HG03439 (cell line): Measurements from ENCODE around the gene STPG4.

Experiments
- ATAC-seq: cut with Tn5 transposase; IDR thresholded peaks from one replicate; pipeline ENCODE4 v1.9.1; 2021; ENCODE audit warnings: mild to moderate bottlenecking, moderate library complexity; ENCODE audit not compliant: unreplicated experiment

STPG4 gene

GRCh38 chr2:47073217-47073616 is 81.9 kb downstream of the STPG4 start:
- ATAC-seq: no peak

- no peak for ATAC-seq
These were observed 82.3 kb downstream of the STPG4 start for GRCh38 chr2:47072728-47073191.

GRCh38 chr2:47072018-47072691 is 83.0 kb downstream of the STPG4 start:
- ATAC-seq: no peak

GRCh38 chr2:47070920-47071824 is 83.9 kb downstream of the STPG4 start:
- peak; percentile 62 for ATAC-seq

- no peak for ATAC-seq
These were observed 84.8 kb downstream of the STPG4 start for GRCh38 chr2:47070155-47070919.

- ATAC-seq: no peak
These were observed 85.4 kb downstream of the STPG4 start for GRCh38 chr2:47069628-47070154.

- no peak for ATAC-seq
These were observed 86.0 kb downstream of the STPG4 start for GRCh38 chr2:47068981-47069627.

GRCh38 chr2:47067788-47068407 is 87.2 kb downstream of the STPG4 start:
- no peak for ATAC-seq

- ATAC-seq: no peak
These were observed 89.2 kb downstream of the STPG4 start for GRCh38 chr2:47065771-47066380.

- no peak for ATAC-seq
These were observed 89.8 kb downstream of the STPG4 start for GRCh38 chr2:47065343-47065742.

- ATAC-seq: no peak
These were observed 91.0 kb downstream of the STPG4 start for GRCh38 chr2:47064106-47064505.

- no peak for ATAC-seq
These were observed 91.6 kb downstream of the STPG4 start for GRCh38 chr2:47063538-47063930.

- ATAC-seq: no peak
These were observed 92.2 kb downstream of the STPG4 start for GRCh38 chr2:47062681-47063537.

GRCh38 chr2:47061944-47062678 is 93.0 kb downstream of the STPG4 start:
- no peak for ATAC-seq

- no peak for ATAC-seq
These were observed 94.4 kb downstream of the STPG4 start for GRCh38 chr2:47060652-47061170.

- ATAC-seq: no peak
These were observed 96.8 kb downstream of the STPG4 start for GRCh38 chr2:47058003-47058931.

- ATAC-seq: no peak
These were observed 97.5 kb downstream of the STPG4 start for GRCh38 chr2:47057687-47058002.
